ENCODE data around the gene LRRC58.

GRCh38 chr3:120341658-120342346, 7.4 kb downstream of the LRRC58 start:
- no peak for TF ChIP-seq CTCF (IDR thresholded peaks at IDR 0.05)
- no peak for TF ChIP-seq POLR2AphosphoS5 (IDR thresholded peaks at IDR 0.05)
- no peak for TF ChIP-seq EP300 (IDR thresholded peaks at IDR 0.05)
- TF ChIP-seq POLR2A (IDR thresholded peaks at IDR 0.05; ENCODE audit: low read depth) = no peak

Data from esophagus muscularis mucosa (tissue), 4 donors.